ENCODE results near the gene CYLD.

Gene CYLD

DNA sequence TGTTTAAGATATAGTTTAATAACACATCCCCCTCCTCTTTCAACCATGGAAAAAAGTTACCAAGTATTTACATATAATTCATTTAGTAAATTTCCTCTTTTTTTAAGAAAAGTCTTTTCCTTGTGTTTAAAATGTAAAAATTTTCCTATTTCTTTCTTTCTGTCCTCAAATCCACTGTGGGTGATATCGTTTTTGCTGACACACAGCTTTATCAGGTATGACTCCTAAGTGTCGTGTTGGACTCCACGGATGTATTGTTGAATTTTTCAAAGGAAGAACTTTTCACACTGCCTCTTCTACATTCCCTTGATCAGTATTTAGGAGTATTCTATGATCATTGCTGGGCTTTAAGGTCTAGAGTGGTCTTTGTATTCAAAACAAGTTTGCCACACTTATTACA lies 33.1 kb downstream of the CYLD start:
- TF ChIP-seq SPI1 (IDR thresholded peaks at IDR 0.05; ENCODE audit: borderline replicate concordance, low read depth) (no peak), GABPA (IDR thresholded peaks at IDR 0.05; ENCODE audit: low read depth) (no peak), POLR2AphosphoS5 (IDR thresholded peaks at IDR 0.05; ENCODE audit: low read depth) (no peak), CTCF (IDR thresholded peaks at IDR 0.05; ENCODE audit: insufficient read depth, low read length) (no peak)
- TF ChIP-seq, protein P1, sequence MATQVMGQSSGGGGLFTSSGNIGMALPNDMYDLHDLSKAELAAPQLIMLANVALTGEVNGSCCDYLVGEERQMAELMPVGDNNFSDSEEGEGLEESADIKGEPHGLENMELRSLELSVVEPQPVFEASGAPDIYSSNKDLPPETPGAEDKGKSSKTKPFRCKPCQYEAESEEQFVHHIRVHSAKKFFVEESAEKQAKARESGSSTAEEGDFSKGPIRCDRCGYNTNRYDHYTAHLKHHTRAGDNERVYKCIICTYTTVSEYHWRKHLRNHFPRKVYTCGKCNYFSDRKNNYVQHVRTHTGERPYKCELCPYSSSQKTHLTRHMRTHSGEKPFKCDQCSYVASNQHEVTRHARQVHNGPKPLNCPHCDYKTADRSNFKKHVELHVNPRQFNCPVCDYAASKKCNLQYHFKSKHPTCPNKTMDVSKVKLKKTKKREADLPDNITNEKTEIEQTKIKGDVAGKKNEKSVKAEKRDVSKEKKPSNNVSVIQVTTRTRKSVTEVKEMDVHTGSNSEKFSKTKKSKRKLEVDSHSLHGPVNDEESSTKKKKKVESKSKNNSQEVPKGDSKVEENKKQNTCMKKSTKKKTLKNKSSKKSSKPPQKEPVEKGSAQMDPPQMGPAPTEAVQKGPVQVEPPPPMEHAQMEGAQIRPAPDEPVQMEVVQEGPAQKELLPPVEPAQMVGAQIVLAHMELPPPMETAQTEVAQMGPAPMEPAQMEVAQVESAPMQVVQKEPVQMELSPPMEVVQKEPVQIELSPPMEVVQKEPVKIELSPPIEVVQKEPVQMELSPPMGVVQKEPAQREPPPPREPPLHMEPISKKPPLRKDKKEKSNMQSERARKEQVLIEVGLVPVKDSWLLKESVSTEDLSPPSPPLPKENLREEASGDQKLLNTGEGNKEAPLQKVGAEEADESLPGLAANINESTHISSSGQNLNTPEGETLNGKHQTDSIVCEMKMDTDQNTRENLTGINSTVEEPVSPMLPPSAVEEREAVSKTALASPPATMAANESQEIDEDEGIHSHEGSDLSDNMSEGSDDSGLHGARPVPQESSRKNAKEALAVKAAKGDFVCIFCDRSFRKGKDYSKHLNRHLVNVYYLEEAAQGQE (IDR thresholded peaks at IDR 0.05; ENCODE audit: insufficient replicate concordance, low read depth) = no peak
- no peak for DNase-seq (ENCODE audit: low read depth in 1 of 2, low spot score in 1 of 2)
- Histone ChIP-seq H3K27ac (replicated peaks) (no peak overlapping the region), H3K4me3 (replicated peaks; ENCODE audit: insufficient read depth, low read length) (no peak overlapping the region), H3K27me3 (ENCODE audit: insufficient read depth, poor library complexity, severe bottlenecking) (no peaks in the 10 kb centered on the region)

DNA sequence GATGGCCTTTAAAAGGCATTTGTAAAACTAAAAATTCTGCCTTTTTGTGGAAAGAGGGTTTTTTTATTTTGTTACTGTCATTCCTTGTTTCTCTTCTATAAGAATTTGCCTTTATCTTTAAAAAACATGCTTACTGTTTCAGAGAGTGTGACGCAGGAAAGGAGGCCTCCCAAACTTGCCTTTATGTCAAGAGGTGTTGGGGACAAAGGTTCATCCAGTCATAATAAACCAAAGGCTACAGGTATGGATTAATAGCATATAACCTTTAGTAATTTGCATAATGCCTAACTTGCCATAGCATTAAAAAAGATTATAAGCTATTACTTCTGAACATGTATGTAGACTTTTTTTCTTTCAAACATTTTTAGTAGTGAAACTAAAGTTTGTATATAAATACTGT lies 34.2 kb downstream of the CYLD start:
- H3K27me3 ChIP-seq (ENCODE audit: insufficient read depth, poor library complexity, severe bottlenecking) = no peaks in the 10 kb centered on the region
- no peak for TF ChIP-seq SPI1 (IDR thresholded peaks at IDR 0.05; ENCODE audit: borderline replicate concordance, low read depth)
- no peak overlapping the region for H3K27ac ChIP-seq (replicated peaks)
- no peak for DNase-seq (ENCODE audit: low read depth in 1 of 2, low spot score in 1 of 2)
- H3K4me3 ChIP-seq (replicated peaks; ENCODE audit: insufficient read depth, low read length) = no peak overlapping the region

DNA sequence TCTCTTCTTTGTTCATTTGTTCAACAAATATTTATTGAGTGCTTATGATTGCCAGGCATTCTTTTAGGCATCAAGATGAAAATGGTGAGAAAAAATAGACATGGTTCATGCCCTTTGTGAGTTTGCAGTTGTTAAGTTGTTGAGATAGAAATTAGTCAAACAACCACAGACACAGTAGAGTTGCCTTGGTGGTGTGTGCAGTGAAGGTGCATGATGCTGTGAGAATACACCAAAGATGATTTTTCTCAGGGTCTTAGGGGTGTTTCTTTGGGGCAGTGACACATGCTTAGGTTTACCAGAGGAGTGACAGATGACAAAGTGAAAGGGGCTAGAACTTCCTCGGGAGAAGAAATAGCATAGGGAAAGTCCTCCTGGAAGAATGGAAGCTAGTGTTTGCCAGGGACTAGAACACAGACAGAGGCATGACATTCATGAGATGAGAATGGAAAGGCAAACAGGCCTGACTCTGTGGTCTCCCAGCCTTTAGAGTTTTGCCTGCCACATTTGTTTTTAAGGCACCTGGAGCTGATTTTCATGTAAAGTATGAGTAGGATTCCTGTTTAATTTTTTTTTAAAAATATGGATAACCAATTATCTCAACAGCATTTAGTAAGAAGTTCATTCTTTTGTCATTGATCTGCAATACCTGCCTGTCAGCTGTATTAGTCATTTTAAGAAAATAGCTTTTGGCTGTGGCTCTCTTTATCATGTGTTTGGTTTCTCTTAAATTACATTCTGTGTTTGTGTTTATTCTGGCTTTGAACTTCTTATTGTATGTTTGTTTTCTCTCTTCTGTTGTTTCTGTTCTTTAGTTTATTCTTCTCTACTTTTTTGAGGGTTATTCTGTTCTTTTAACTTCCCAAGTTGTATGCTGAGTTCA lies 36.6 kb downstream of the CYLD start:
- Histone ChIP-seq H3K27ac (replicated peaks) (no peak overlapping the region), H3K27me3 (ENCODE audit: insufficient read depth, poor library complexity, severe bottlenecking) (no peaks in the 10 kb centered on the region), H3K4me3 (replicated peaks; ENCODE audit: insufficient read depth, low read length) (no peak overlapping the region)
- TF ChIP-seq SPI1 (IDR thresholded peaks at IDR 0.05; ENCODE audit: borderline replicate concordance, low read depth) (no peak), POLR2AphosphoS5 (IDR thresholded peaks at IDR 0.05; ENCODE audit: low read depth) (no peak), CTCF (IDR thresholded peaks at IDR 0.05; ENCODE audit: insufficient read depth, low read length) (no peak), GABPA (IDR thresholded peaks at IDR 0.05; ENCODE audit: low read depth) (no peak)
- TF ChIP-seq, protein P1 (IDR thresholded peaks at IDR 0.05; ENCODE audit: insufficient replicate concordance, low read depth) = no peak
- no peak for DNase-seq (ENCODE audit: low read depth in 1 of 2, low spot score in 1 of 2)

GRCh38 chr16:50781043-50781442 lies 39.2 kb downstream of the CYLD start:
- no peak for DNase-seq (ENCODE audit: low read depth in 1 of 2, low spot score in 1 of 2)
- Histone ChIP-seq H3K27ac (replicated peaks) (no peak overlapping the region), H3K4me3 (replicated peaks; ENCODE audit: insufficient read depth, low read length) (no peak overlapping the region), H3K27me3 (ENCODE audit: insufficient read depth, poor library complexity, severe bottlenecking) (no peaks in the 10 kb centered on the region)
- TF ChIP-seq GABPA (IDR thresholded peaks at IDR 0.05; ENCODE audit: low read depth) (no peak), POLR2AphosphoS5 (IDR thresholded peaks at IDR 0.05; ENCODE audit: low read depth) (no peak), SPI1 (IDR thresholded peaks at IDR 0.05; ENCODE audit: borderline replicate concordance, low read depth) (no peak; the same call in 1 of the 2 replicates), CTCF (IDR thresholded peaks at IDR 0.05; ENCODE audit: insufficient read depth, low read length) (no peak)
- TF ChIP-seq, protein P1 (IDR thresholded peaks at IDR 0.05; ENCODE audit: insufficient replicate concordance, low read depth) = no peak
